LHCN-M2 (cell line): Measurements from ENCODE around the gene SLC51A. TPM values are rescaled to one million over a fixed set of nuclear protein-coding genes. Genes with fewer than 3 reads are reported as not detected.

ENCODE experiments used
- total RNA-seq: library from RNA; depleted of rRNA; stranded (reverse); fragments of >200 nt; gene quantifications from 2 replicates; pipeline ENCODE4 v1.2.3, GENCODE V29; 2014; rRNA removed

The SLC51A gene
- total RNA-seq, 1 experiment from 2014 or later = not detected

Other genes with a start within 250 kb of the SLC51A start
- 169 and 187 TPM in 2 replicates for gene TFRC, start 134.4 kb upstream of the SLC51A start, total RNA-seq
- not detected in 2 replicates for gene ZDHHC19, start 5.1 kb upstream of the SLC51A start, total RNA-seq
- 89.4 and 92.3 TPM in 2 replicates for gene PCYT1A, start 71.2 kb downstream of the SLC51A start, total RNA-seq
- gene DYNLT2B, start 101.7 kb downstream of the SLC51A start, total RNA-seq = 21.1 and 28.0 TPM in 2 replicates
- 2.1 and 2.4 TPM in 2 replicates for gene TM4SF19, start 121.9 kb downstream of the SLC51A start, total RNA-seq
- gene UBXN7, start 215.9 kb downstream of the SLC51A start, total RNA-seq = 12.1 and 16.4 TPM in 2 replicates